ENCODE results near the gene SLC35A4. TPM values are rescaled to one million over a fixed set of nuclear protein-coding genes. Genes with fewer than 3 reads are reported as not detected.
"Not testable (repeated sequence)": the region's sequence is repeated elsewhere in the genome, so short reads cannot be mapped to it uniquely, and the experiment has no call there.

The SLC35A4 gene
- total RNA-seq, 1 experiment from 2014 or later = 39.9 TPM

- no peak for DNase-seq (ENCODE audit: low spot score)
These were observed 23.9 kb downstream of the SLC35A4 start for GRCh38 chr5:140588311-140589070.

- DNase-seq (ENCODE audit: low spot score) = no peak
These were observed 26.2 kb downstream of the SLC35A4 start for GRCh38 chr5:140590861-140591260.

- no peak for DNase-seq (ENCODE audit: low spot score)
These were observed 27.2 kb downstream of the SLC35A4 start for GRCh38 chr5:140591747-140592372.

- not testable (repeated sequence) for DNase-seq (ENCODE audit: low spot score)
These were observed 28.4 kb downstream of the SLC35A4 start for GRCh38 chr5:140593070-140593469.

GRCh38 chr5:140594169-140594568 is 29.5 kb downstream of the SLC35A4 start:
- DNase-seq (ENCODE audit: low spot score) = no peak

GRCh38 chr5:140595538-140596300 is 31.1 kb downstream of the SLC35A4 start:
- DNase-seq (ENCODE audit: low spot score) = no peak

GRCh38 chr5:140596321-140596741 is 31.7 kb downstream of the SLC35A4 start:
- DNase-seq (ENCODE audit: low spot score) = no peak

GRCh38 chr5:140598836-140599235 is 34.2 kb downstream of the SLC35A4 start:
- no peak for DNase-seq (ENCODE audit: low spot score)

- DNase-seq (ENCODE audit: low spot score) = no peak
These were observed 35.5 kb downstream of the SLC35A4 start for GRCh38 chr5:140600096-140600495.

GRCh38 chr5:140602147-140602546 is 37.5 kb downstream of the SLC35A4 start:
- DNase-seq (ENCODE audit: low spot score) = no peak

GRCh38 chr5:140603446-140603698 is 38.7 kb downstream of the SLC35A4 start:
- not testable (repeated sequence) for DNase-seq (ENCODE audit: low spot score)

GRCh38 chr5:140603734-140604133 is 39.1 kb downstream of the SLC35A4 start:
- no peak for DNase-seq (ENCODE audit: low spot score)

- no peak for DNase-seq (ENCODE audit: low spot score)
These were observed 41.3 kb downstream of the SLC35A4 start for GRCh38 chr5:140605879-140606278.

- no peak for DNase-seq (ENCODE audit: low spot score)
These were observed 42.4 kb downstream of the SLC35A4 start for GRCh38 chr5:140607031-140607430.

GRCh38 chr5:140608722-140609121 is 44.1 kb downstream of the SLC35A4 start:
- no peak for DNase-seq (ENCODE audit: low spot score)

- peak; percentile 25 for DNase-seq (ENCODE audit: low spot score)
These were observed 44.5 kb downstream of the SLC35A4 start for GRCh38 chr5:140609126-140609525.

GRCh38 chr5:140611020-140611521 is 46.4 kb downstream of the SLC35A4 start:
- DNase-seq (ENCODE audit: low spot score) = no peak

Other genes with a start within 250 kb of the SLC35A4 start
- gene HBEGF, start 218.2 kb upstream of the SLC35A4 start, total RNA-seq (2014; rRNA removed; shearing (Covaris generic)) = 1.3 and 1.9 TPM in 2 replicates
- not detected in 2 replicates for gene SLC4A9, start 204.6 kb upstream of the SLC35A4 start, total RNA-seq (2014; rRNA removed; shearing (Covaris generic))
- 29.7 and 35.5 TPM in 2 replicates for gene ANKHD1, start 163.0 kb upstream of the SLC35A4 start, total RNA-seq (2014; rRNA removed; shearing (Covaris generic))
- gene EIF4EBP3, start 17.2 kb upstream of the SLC35A4 start, total RNA-seq (2014; rRNA removed; shearing (Covaris generic)) = not detected in 2 replicates
- 64.6 and 72.6 TPM in 2 replicates for gene SRA1, start 7.4 kb upstream of the SLC35A4 start, total RNA-seq (2014; rRNA removed; shearing (Covaris generic))
- gene APBB3, start 230 bp upstream of the SLC35A4 start, total RNA-seq (2014; rRNA removed; shearing (Covaris generic)) = 2.8 and 9.3 TPM in 2 replicates
- not detected in 2 replicates for gene CD14, start 68.3 kb downstream of the SLC35A4 start, total RNA-seq (2014; rRNA removed; shearing (Covaris generic))
- 9.6 and 15.9 TPM in 2 replicates for gene TMCO6, start 74.6 kb downstream of the SLC35A4 start, total RNA-seq (2014; rRNA removed; shearing (Covaris generic))
- 65.7 and 99.6 TPM in 2 replicates for gene NDUFA2, start 82.8 kb downstream of the SLC35A4 start, total RNA-seq (2014; rRNA removed; shearing (Covaris generic))
- 72.9 and 98.1 TPM in 2 replicates for gene IK, start 83.0 kb downstream of the SLC35A4 start, total RNA-seq (2014; rRNA removed; shearing (Covaris generic))
- 13.7 and 15.2 TPM in 2 replicates for gene WDR55, start 100.1 kb downstream of the SLC35A4 start, total RNA-seq (2014; rRNA removed; shearing (Covaris generic))
- gene DND1, start 108.7 kb downstream of the SLC35A4 start, total RNA-seq (2014; rRNA removed; shearing (Covaris generic)) = 0.37 TPM in 1 of 2 replicates, not detected in the other
- gene HARS1, start 126.5 kb downstream of the SLC35A4 start, total RNA-seq (2014; rRNA removed; shearing (Covaris generic)) = 52.1 and 53.6 TPM in 2 replicates
- gene HARS2, start 126.6 kb downstream of the SLC35A4 start, total RNA-seq (2014; rRNA removed; shearing (Covaris generic)) = 49.2 and 52.6 TPM in 2 replicates
- gene ZMAT2, start 135.6 kb downstream of the SLC35A4 start, total RNA-seq (2014; rRNA removed; shearing (Covaris generic)) = 73.5 and 95.8 TPM in 2 replicates
- gene PCDHA1, start 221.3 kb downstream of the SLC35A4 start, total RNA-seq (2014; rRNA removed; shearing (Covaris generic)) = 0.45 and 0.56 TPM in 2 replicates
- 0.72 and 0.82 TPM in 2 replicates for gene PCDHA2, start 230.0 kb downstream of the SLC35A4 start, total RNA-seq (2014; rRNA removed; shearing (Covaris generic))
- gene PCDHA3, start 236.2 kb downstream of the SLC35A4 start, total RNA-seq (2014; rRNA removed; shearing (Covaris generic)) = 4.5 and 4.7 TPM in 2 replicates
- gene PCDHA4, start 242.2 kb downstream of the SLC35A4 start, total RNA-seq (2014; rRNA removed; shearing (Covaris generic)) = 0.02 and 0.04 TPM in 2 replicates

Measured in H4 (cell line).